Naive thymus-derived CD8-positive, alpha-beta T cell (primary cell): ENCODE results near the gene PNPLA2. TPM values are rescaled to one million over a fixed set of nuclear protein-coding genes. Genes with fewer than 3 reads are reported as not detected.

ENCODE experiments used
- ATAC-seq, 2 donors: fragments of 150-1000 bp; cut with Tn5 transposase in 1 of 2; sonication (Bioruptor Pico), chemical (Tn5 transposase) in 1 of 2; 1 replicate in 1 of 2; 2 replicates in 1 of 2; pipeline ENCODE4 v1.10.0; 2021; ENCODE audit warnings: mild to moderate bottlenecking in 2 of 2, moderate library complexity in 2 of 2
- POLR2A ChIA-PET: fragments of 350-600 bp; sonication (Branson Sonifier 250); formaldehyde crosslinking; loops from one replicate; lab custom pipeline; 2021; ENCODE audit warnings: antibody characterized with exemption; lab: Charles Lee
- DNase-seq, 10 donors: peaks; one replicate each; pipeline versions ENCODE4 v3.0.0 to v3.0.0-alpha.2; 2020 to 2022
- H3K27ac Mint-ChIP-seq, 10 donors: one replicate each; pipeline ENCODE4 v1.8.0; 2020 to 2022; ENCODE audit warnings: mild to moderate bottlenecking in 10 of 10, mixed read lengths in 10 of 10, moderate library complexity in 4 of 10, inconsistent platforms in 1 of 10
- H3K27me3 Mint-ChIP-seq, 5 donors: one replicate each; pipeline ENCODE4 v1.8.0; 2021 to 2022; ENCODE audit warnings: mixed read lengths in 5 of 5
- H3K36me3 Mint-ChIP-seq, 3 donors: one replicate each; pipeline ENCODE4 v1.8.0; 2020 to 2022; ENCODE audit warnings: mixed read lengths in 3 of 3, mild to moderate bottlenecking in 2 of 3, inconsistent platforms in 1 of 3
- H3K4me1 Mint-ChIP-seq, 4 donors: one replicate each; pipeline ENCODE4 v1.8.0; 2021 to 2022; ENCODE audit warnings: mixed read lengths in 4 of 4
- H3K4me3 Mint-ChIP-seq, 10 donors: one replicate each; pipeline ENCODE4 v1.8.0; 2020 to 2022; ENCODE audit warnings: mild to moderate bottlenecking in 10 of 10, mixed read lengths in 10 of 10, moderate library complexity in 6 of 10, inconsistent platforms in 1 of 10
- H3K9me3 Mint-ChIP-seq, 9 donors: one replicate each; pipeline ENCODE4 v1.8.0; 2020 to 2022; ENCODE audit warnings: mixed read lengths in 9 of 9, mild to moderate bottlenecking in 3 of 9, inconsistent platforms in 1 of 9, moderate library complexity in 1 of 9
- polyA plus RNA-seq, 3 donors: library from polyadenylated mRNA; unstranded; fragments of 300-500 nt; fragmentation: Illumina TruSeq; gene quantifications; one replicate each; pipeline ENCODE4 v1.2.3, GENCODE V29; 2021
- total RNA-seq, 8 experiments: library from RNA in 2 of 8; stranded (reverse) in 2 of 8; gene quantifications; one replicate each; pipeline ENCODE4 v1.2.3 and lab custom pipeline; 2021 to 2026

Gene PNPLA2
- total and polyA plus RNA-seq, 5 experiments from 2014 or later, result 20.5 to 251 (median 42.7) TPM

DNA sequence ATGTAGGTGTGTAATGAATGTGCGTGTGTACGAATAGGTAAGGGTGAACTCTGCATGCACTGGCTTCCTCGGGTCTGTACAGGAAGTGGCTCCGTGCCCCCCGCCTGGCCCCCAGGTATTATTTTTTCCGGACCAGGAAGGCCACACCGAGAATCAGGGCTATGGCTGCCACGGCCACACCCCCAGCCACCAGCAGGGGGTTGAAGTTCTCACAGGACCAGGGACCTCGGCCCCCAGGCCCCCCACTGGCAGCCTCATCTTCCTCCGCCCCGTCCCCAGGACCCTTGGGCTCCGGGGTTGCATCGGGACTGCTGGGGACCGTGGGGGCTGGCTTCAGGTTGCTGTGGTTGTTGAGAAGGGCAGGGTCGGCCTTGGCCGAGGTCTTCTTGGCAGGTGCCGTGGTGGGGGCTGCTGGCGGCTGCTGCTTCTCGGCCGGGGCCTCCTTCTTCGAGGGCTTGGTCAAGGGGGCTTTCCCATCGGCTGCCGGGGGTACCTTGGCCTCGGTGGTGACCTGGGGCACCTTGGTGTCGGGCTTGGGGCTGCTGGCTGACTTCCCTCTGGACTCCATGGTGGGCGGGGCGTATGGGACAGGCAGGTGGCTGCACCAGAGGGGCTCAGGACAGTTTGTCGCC lies 30.6 kb upstream of the PNPLA2 start:
- POLR2A ChIA-PET, result interaction anchor here (0.7 to 2.0 kb wide), 3 partner anchors 10 to 51 kb away, joined by 3 to 6 read pairs (median 3); no protein-coding TSS in a partner anchor
- Mint-ChIP-seq H3K36me3 (peaks cover 0 to 17% (median 4%) of the 10 kb centered on the region in 3 donors), H3K27me3 (peaks cover 0 to 5% (median 0%) of the 10 kb centered on the region in 5 donors), H3K27ac (peak overlapping the region in 2 of 10 donors; percentile 31 to 33), H3K4me1 (peaks cover 9 to 17% (median 16%) of the 10 kb centered on the region in 4 donors), H3K9me3 (no peaks in the 10 kb centered on the region), H3K4me3 (peak overlapping the region in 4 of 10 donors; percentile 22 to 48 (median 30))
- no peak for DNase-seq
- peak; percentile 32 to 39 for ATAC-seq

DNA sequence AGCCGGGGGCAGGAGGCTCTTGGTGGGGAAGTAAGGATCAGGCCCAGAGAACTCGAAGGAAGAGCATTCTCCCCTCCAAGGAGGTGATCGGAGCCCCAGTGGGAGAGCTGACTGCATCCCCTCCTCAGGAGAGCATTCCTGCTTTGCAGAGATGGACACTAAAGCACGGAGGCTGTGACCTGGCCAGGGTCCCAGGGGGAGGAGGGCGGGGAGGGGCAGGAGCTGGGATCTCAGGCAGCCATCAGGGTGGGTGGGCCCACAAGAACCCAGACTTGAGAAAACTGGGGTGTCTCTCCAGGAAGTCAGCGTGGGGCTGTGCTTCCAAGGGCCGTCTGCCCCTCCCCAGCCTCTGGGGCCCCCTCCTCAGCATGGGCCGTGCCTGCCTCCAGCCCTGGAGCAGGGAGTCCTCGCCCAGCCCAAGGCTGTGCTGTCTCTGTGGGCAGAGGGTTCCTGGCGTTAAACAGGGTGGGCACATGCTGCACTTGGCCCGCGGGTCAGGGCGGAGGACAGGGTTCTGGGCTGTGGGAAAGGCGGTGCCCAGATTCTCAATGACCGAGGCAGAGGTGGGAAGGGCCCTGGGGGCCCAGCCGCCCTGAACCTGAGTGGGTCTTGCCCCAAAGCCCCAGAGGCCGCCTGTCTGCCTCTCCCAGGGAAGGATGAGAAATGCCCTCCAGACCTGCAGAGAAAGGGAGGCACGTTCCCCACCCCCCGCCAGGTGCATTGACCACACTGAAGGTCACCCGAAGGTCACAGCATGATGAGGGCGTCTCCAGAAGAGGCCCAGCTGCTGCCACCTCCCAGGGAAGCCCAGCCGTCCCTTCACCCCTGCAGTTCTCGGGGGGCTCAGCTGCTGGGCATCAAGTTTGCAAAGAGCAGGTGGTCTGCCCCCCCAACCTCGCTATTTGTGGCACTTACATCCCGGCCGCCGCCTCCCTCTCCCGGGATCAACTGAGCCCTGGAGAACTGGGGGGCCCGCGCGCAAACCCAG lies 29.5 kb upstream of the PNPLA2 start:
- Mint-ChIP-seq H3K4me1 (peaks cover 6 to 19% (median 13%) of the 10 kb centered on the region in 4 donors), H3K27me3 (peaks cover 0 to 5% (median 0%) of the 10 kb centered on the region in 5 donors), H3K4me3 (peak overlapping the region in 3 of 10 donors; percentile 10 to 35 (median 10)), H3K9me3 (no peaks in the 10 kb centered on the region), H3K27ac (peak overlapping the region in 1 of 10 donors; percentile 70), H3K36me3 (peaks cover 0 to 15% (median 4%) of the 10 kb centered on the region in 3 donors)
- DNase-seq (no peak), ATAC-seq (no peak)
- POLR2A ChIA-PET, result interaction anchor here (0.7 to 1.8 kb wide), 2 partner anchors 15 to 17 kb away, joined by 3 to 4 read pairs; partner anchors contain the start of gene PIDD1

- H3K9me3 Mint-ChIP-seq, result no peaks in the 10 kb centered on the region
- H3K4me1 Mint-ChIP-seq, result peaks cover 6 to 21% (median 14%) of the 10 kb centered on the region in 4 donors
- peaks cover 0 to 5% (median 0%) of the 10 kb centered on the region in 5 donors for H3K27me3 Mint-ChIP-seq
- POLR2A ChIA-PET, result interaction anchor here (1.0 to 1.8 kb wide), 2 partner anchors 14 to 43 kb away, joined by 3 to 4 read pairs; partner anchors contain the start of genes CD151 and PIDD1
- DNase-seq (peak in 1 of 10 donors; percentile 25), ATAC-seq (peak; percentile 50 to 58)
- peak within 1 kb of the TSS in 1 of 10 donors; percentile 70 for H3K27ac Mint-ChIP-seq
- H3K36me3 Mint-ChIP-seq, result peaks cover 0 to 15% (median 4%) of the 10 kb centered on the region in 3 donors
- H3K4me3 Mint-ChIP-seq, result peak within 1 kb of the TSS in 2 of 10 donors; percentile 10 to 35
These were observed 28.8 kb upstream of the PNPLA2 start, which contains the start of gene CEND1 for GRCh38 chr11:789943-790342. CEND1 (minus strand) TSS chr11:790090; CDS start chr11:788576, 1,514 bp downstream.

GRCh38 chr11:790721-791564 lies 27.8 kb upstream of the PNPLA2 start:
- POLR2A ChIA-PET, result interaction anchor here (1.0 to 1.8 kb wide), 2 partner anchors 13 to 42 kb away, joined by 3 to 4 read pairs; partner anchors contain the start of genes CD151 and PIDD1
- ATAC-seq, result no peak

DNA sequence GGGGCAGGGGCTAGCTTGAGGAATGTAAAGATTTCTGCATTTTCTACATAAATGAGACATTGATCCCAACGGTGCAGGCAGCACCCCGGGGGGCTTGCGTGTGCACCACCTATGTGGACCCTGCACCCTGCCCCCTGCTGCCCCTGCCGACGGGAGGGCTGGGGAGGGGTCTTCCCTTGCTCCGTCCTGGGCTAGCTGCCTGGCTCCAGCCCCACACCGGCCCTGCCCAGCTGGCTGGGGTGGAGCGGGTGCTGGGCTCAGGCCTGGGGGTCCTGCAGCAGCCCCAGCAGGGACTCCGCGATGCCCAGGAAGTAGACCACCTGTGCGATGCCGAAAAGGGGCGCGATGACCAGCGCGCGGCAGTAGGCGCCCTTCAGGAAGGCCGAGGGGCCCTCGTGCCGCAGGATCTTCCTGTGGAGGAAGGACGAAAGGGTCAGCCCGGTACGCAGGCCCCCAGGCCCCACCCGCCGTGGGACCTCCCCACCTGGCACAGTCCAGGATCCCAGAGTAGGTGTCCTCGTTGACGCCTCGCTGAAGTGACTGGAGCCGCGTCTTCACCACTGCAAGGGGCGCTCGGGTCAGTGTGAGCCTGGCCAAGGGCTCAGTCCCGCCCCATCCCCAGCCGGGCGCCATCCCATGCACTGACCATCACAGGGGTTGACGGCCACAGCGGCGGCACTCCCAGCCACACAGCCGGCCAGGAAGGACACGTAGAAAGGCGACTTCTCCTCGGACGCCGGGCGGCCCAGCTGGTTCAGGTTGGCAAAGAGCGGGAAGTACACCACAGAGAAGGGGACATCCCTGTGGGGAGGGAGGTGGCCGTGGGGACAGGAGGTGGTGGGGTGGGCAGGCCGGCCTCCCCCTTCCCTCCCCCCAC lies 26.8 kb upstream of the PNPLA2 start:
- H3K4me3 Mint-ChIP-seq, result no peak overlapping the region
- no peaks in the 10 kb centered on the region for H3K9me3 Mint-ChIP-seq
- POLR2A ChIA-PET, result interaction anchor here (0.6 to 1.2 kb wide), 2 partner anchors 9 to 562 kb away, joined by 3 to 4 read pairs; no protein-coding TSS in a partner anchor
- peaks cover 4 to 24% (median 23%) of the 10 kb centered on the region in 4 donors for H3K4me1 Mint-ChIP-seq
- peaks cover 0 to 5% (median 0%) of the 10 kb centered on the region in 5 donors for H3K27me3 Mint-ChIP-seq
- DNase-seq, result no peak
- ATAC-seq, result no peak
- H3K27ac Mint-ChIP-seq, result no peak overlapping the region
- peaks cover 0 to 16% (median 4%) of the 10 kb centered on the region in 3 donors for H3K36me3 Mint-ChIP-seq

More at GRCh38 chr11:790721-791564, 27.8 kb upstream of the PNPLA2 start:
- H3K27ac Mint-ChIP-seq, result peak overlapping the region in 1 of 10 donors; percentile 33
- DNase-seq, result no peak
- peaks cover 0 to 15% (median 4%) of the 10 kb centered on the region in 3 donors for H3K36me3 Mint-ChIP-seq
- H3K9me3 Mint-ChIP-seq, result no peaks in the 10 kb centered on the region
- H3K4me3 Mint-ChIP-seq, result peak overlapping the region in 1 of 10 donors; percentile 62
- H3K27me3 Mint-ChIP-seq, result peaks cover 0 to 5% (median 0%) of the 10 kb centered on the region in 5 donors
- H3K4me1 Mint-ChIP-seq, result peaks cover 6 to 20% (median 16%) of the 10 kb centered on the region in 4 donors

GRCh38 chr11:792535-792821 lies 26.2 kb upstream of the PNPLA2 start:
- POLR2A ChIA-PET, result interaction anchor here (0.6 to 1.2 kb wide), 3 partner anchors 9 to 1542 kb away, joined by 3 to 4 read pairs (median 3); no protein-coding TSS in a partner anchor
- DNase-seq (no peak), ATAC-seq (no peak)
- Mint-ChIP-seq H3K27ac (no peak overlapping the region), H3K4me3 (no peak overlapping the region), H3K36me3 (peaks cover 0 to 16% (median 4%) of the 10 kb centered on the region in 3 donors), H3K27me3 (peaks cover 0 to 5% (median 0%) of the 10 kb centered on the region in 5 donors), H3K4me1 (peaks cover 6 to 29% (median 29%) of the 10 kb centered on the region in 4 donors), H3K9me3 (no peaks in the 10 kb centered on the region)

DNA sequence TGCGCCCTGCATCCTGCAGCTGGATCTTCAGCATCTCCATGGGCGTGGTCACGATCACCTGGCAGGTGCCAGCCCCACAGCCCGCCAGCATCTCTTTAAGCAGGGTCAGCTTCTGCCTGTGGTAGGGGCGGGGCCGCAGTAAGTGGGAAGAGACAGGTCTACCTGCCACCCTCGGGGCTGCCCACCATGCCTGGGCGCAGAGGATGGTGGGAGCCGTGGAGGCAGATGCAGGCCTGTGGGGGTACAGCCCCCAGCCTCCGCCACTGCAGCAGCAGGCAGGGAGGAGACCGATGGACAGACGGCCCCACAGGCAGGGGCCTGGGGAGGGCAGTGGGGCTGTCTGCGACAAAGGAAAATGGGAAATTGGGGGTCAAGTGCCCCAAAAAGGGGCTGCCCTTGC lies 25.8 kb upstream of the PNPLA2 start:
- H3K27ac Mint-ChIP-seq, result no peak overlapping the region
- H3K9me3 Mint-ChIP-seq, result no peaks in the 10 kb centered on the region
- peaks cover 0 to 5% (median 0%) of the 10 kb centered on the region in 5 donors for H3K27me3 Mint-ChIP-seq
- H3K36me3 Mint-ChIP-seq, result peaks cover 0 to 16% (median 4%) of the 10 kb centered on the region in 3 donors
- H3K4me1 Mint-ChIP-seq, result peaks cover 4 to 27% (median 26%) of the 10 kb centered on the region in 4 donors
- no peak for DNase-seq
- POLR2A ChIA-PET, result interaction anchor here (0.6 to 1.2 kb wide), 4 partner anchors 10 to 1542 kb away, joined by 3 to 5 read pairs (median 4); partner anchors contain the start of gene GATD1
- H3K4me3 Mint-ChIP-seq, result peak overlapping the region in 1 of 10 donors; percentile 38
- no peak for ATAC-seq

DNA sequence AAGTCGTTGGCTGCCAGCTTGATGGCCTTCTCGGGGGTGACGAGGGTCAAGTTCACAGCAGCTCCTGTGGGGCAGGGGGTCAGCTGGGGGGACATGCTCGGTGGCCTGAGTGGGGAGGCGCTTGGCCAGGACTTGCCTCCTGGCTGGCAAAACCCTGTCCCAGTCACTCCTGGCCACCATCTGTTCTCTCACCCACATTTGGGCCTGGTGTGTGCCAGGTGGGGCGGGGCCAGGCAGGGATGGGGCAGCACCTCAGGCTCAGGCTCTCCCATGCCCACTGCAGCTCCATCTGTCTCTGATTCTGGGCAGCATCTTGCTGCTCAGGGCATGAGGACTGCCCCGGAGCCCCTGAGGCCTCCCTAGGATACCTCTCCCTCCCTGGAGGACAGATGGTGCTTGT lies 25.2 kb upstream of the PNPLA2 start:
- Mint-ChIP-seq H3K27ac (no peak overlapping the region), H3K4me3 (peak overlapping the region in 6 of 10 donors; percentile 6 to 76 (median 26)), H3K36me3 (peaks cover 0 to 16% (median 4%) of the 10 kb centered on the region in 3 donors), H3K4me1 (peaks cover 4 to 24% (median 22%) of the 10 kb centered on the region in 4 donors), H3K27me3 (peaks cover 0 to 5% (median 0%) of the 10 kb centered on the region in 5 donors), H3K9me3 (no peaks in the 10 kb centered on the region)
- POLR2A ChIA-PET, result interaction anchor here (1.0 to 1.2 kb wide), 2 partner anchors 10 to 16 kb away, joined by 3 to 5 read pairs; partner anchors contain the start of gene GATD1
- ATAC-seq, result no peak
- DNase-seq, result no peak

DNA sequence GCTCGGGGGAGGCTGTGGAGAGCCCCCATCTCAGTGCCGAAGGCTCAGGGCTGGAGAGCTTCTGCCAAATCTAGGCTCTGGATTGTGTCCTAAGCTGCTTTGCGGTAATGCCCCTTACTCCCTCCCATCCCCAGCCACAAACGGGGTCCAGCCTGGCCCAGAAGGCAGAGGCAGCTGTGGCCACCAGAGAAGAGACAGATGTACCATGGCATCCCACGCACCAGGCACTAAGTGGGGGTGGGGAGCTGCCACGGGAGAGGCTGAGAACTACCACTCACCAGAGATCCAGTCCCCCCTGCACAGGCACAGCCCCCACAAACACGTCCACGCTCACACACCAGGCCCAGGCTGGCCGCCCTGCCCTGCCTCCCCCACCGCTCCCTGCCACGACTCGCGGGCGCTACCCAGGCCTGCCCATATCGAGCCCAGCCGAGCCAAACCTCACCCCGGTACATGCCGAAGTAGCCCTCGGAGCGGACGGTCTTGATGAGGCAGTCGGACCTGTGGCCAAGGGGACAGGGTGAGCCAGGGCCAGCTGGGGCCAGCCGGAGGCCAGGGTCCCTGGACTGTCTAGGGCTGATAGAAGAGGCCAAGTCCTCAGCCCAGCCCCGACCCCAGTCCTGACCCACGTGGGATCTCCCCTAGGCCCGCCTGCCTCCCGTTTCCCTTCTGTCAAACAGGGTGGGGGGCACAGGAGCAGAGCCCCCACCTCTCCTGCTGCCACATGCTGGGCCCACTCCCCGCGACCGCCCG lies 24.5 kb upstream of the PNPLA2 start:
- Mint-ChIP-seq H3K27me3 (peaks cover 0 to 1% (median 0%) of the 10 kb centered on the region in 5 donors), H3K27ac (no peak overlapping the region), H3K4me1 (peaks cover 4 to 21% (median 19%) of the 10 kb centered on the region in 4 donors), H3K4me3 (peak overlapping the region; percentile 14 to 94 (median 40)), H3K9me3 (no peaks in the 10 kb centered on the region), H3K36me3 (peaks cover 0 to 16% (median 4%) of the 10 kb centered on the region in 3 donors)
- DNase-seq, result no peak
- POLR2A ChIA-PET, result interaction anchor here (0.8 to 1.4 kb wide), 3 partner anchors 9 to 35 kb away, joined by 3 to 5 read pairs (median 3); partner anchors contain the start of gene GATD1
- no peak for ATAC-seq
